ENCODE data around the gene CA9.

DNA sequence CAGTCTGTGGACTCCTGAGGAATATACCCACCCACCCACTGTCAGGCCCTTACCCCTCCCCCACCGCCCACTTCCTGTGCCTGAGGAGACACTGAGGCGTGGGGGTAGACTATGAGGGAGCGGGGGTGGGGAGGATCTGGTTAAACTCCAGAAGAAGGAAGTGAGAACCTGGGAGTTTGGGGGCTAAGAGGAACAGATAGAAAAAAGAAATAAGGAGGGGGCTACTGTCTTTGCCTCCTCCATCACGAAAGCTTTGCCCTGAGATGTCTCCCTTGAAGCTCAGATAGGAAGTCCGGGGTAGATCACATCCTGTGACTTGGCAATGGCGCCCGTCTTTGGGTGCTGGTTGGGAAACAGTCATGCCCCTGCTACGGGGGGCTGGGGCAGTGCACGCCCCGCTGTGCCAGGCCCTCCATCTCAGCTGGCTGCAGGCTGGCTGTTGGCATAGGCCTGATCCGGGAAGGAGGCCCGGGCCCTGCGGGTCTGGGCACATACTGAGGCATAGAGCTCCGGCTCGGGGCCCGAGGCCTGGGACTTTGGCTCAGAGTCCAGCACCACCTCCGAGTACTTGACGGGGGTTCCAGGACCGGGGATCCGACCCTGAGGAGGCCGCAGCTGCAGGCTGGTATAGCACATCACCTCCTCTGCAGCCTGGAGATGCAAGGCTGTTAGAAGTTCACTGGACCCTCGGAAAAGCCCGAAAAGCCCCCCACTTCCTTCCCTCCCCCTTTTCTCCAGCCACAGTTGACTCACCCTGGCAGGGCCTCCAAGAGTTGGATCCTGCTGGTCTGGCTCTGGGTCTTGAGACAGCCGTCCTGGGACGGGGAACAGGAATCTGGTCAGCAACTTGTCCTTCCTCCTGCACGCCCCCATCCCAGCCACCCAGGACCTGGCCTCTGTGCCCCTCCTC, 24.0 kb upstream of the CA9 start:
- TF ChIP-seq EZH2phosphoT487 (IDR thresholded peaks at IDR 0.05; ENCODE audit: insufficient read depth, low read depth) (no peak), EZH2 (IDR thresholded peaks at IDR 0.05; ENCODE audit: insufficient read depth, poor library complexity, severe bottlenecking) (no peak)
